HG03457 (cell line): ENCODE measurements around the gene PRLH.
A peak's percentile ranks its signal among the peaks of the same experiment; 100 is the strongest.

Experiments
- ATAC-seq: cut with Tn5 transposase; IDR thresholded peaks from one replicate; pipeline ENCODE4 v1.9.1; 2021; ENCODE audit warnings: moderate number of reproducible peaks; ENCODE audit not compliant: unreplicated experiment

Gene PRLH

GRCh38 chr2:237538901-237539300 is 27.5 kb upstream of the PRLH start:
- ATAC-seq = no peak

- ATAC-seq = no peak
These were observed 26.7 kb upstream of the PRLH start for GRCh38 chr2:237539681-237540080.

GRCh38 chr2:237540223-237540775 is 26.1 kb upstream of the PRLH start:
- ATAC-seq = no peak

- no peak for ATAC-seq
These were observed 25.6 kb upstream of the PRLH start for GRCh38 chr2:237540823-237541222.

GRCh38 chr2:237541243-237541642 is 25.1 kb upstream of the PRLH start:
- ATAC-seq = no peak

- ATAC-seq = no peak
These were observed 24.2 kb upstream of the PRLH start for GRCh38 chr2:237542001-237542704.

- no peak for ATAC-seq
These were observed 20.1 kb upstream of the PRLH start for GRCh38 chr2:237546040-237546875.

GRCh38 chr2:237546876-237547395 is 19.4 kb upstream of the PRLH start:
- no peak for ATAC-seq

- ATAC-seq = no peak
These were observed 18.4 kb upstream of the PRLH start for GRCh38 chr2:237547841-237548416.

GRCh38 chr2:237549216-237549615 is 17.2 kb upstream of the PRLH start:
- ATAC-seq = no peak

GRCh38 chr2:237549643-237550415 is 16.5 kb upstream of the PRLH start:
- ATAC-seq = no peak

- ATAC-seq = no peak
These were observed 15.3 kb upstream of the PRLH start for GRCh38 chr2:237551071-237551574.

- no peak for ATAC-seq
These were observed 13.5 kb upstream of the PRLH start for GRCh38 chr2:237552908-237553307.

- ATAC-seq = no peak
These were observed 12.4 kb upstream of the PRLH start for GRCh38 chr2:237553948-237554347.

- ATAC-seq = no peak
These were observed 10.8 kb upstream of the PRLH start for GRCh38 chr2:237555560-237555959.

GRCh38 chr2:237556773-237557632 is 9.4 kb upstream of the PRLH start:
- peak; percentile 86 for ATAC-seq

- ATAC-seq = peak; percentile 14
These were observed 8.8 kb upstream of the PRLH start for GRCh38 chr2:237557633-237558015.

GRCh38 chr2:237558961-237559641 is 7.3 kb upstream of the PRLH start:
- no peak for ATAC-seq

GRCh38 chr2:237561221-237561620 is 5.2 kb upstream of the PRLH start:
- ATAC-seq = no peak
